HEK293 (cell line): ENCODE measurements around the gene ABCA7.

Experiments used
- CTCF ChIA-PET: fragments of 350-600 bp; formaldehyde crosslinking; extraction: SDS; loops from one replicate; lab custom pipeline; 2021; ENCODE audit warnings: antibody characterized with exemption; lab: Yijun Ruan, JAX
- POLR2A ChIA-PET: fragments of 300-600 bp; formaldehyde crosslinking; extraction: SDS; loops from one replicate; lab custom pipeline; 2020; ENCODE audit warnings: antibody characterized with exemption, inconsistent platforms; lab: Yijun Ruan, JAX
- H3K27ac ChIP-seq: fragments of 200-500 bp; sonication (Bioruptor generic); 2 replicates; pipeline ENCODE4 v1.5.1; 2014; ENCODE audit warnings: low read depth, low read length, control low read depth, inconsistent platforms; ENCODE audit errors: extremely low read depth
- H3K36me3 ChIP-seq, 2 experiments: fragments of 200-500 bp in 1 of 2; sonication (Bioruptor generic) in 1 of 2; 1 replicate in 1 of 2; 2 replicates in 1 of 2; pipeline ENCODE4 v1.5.1; 2014 to 2017; ENCODE audit warnings: inconsistent platforms in 2 of 2, low read length in 2 of 2; ENCODE audit not compliant: control insufficient read depth in 2 of 2, insufficient read depth in 1 of 2
- H3K4me1 ChIP-seq: fragments of 200-500 bp; sonication (Bioruptor generic); 2 replicates; pipeline ENCODE4 v1.5.1; 2014; ENCODE audit warnings: mild to moderate bottlenecking, low read length, inconsistent platforms; ENCODE audit not compliant: control insufficient read depth, insufficient read depth
- H3K4me3 ChIP-seq: 2 replicates; pipeline ENCODE4 v1.5.1; 2011; ENCODE audit warnings: low read depth, mild to moderate bottlenecking, control low read depth, low read length, moderate library complexity
- H3K9me3 ChIP-seq: fragments of 200-500 bp; sonication (Bioruptor generic); 2 replicates; pipeline ENCODE4 v1.5.1; 2014; ENCODE audit warnings: low read depth, low read length, inconsistent platforms; ENCODE audit not compliant: control insufficient read depth, insufficient read depth
- ELK4 ChIP-seq: IDR thresholded peaks from 2 replicates; pipeline ENCODE4 v1.6.1; 2011; ENCODE audit warnings: mild to moderate bottlenecking, low read depth, low read length, borderline replicate concordance
- GLIS1 ChIP-seq: fragments of 450-650 bp; formaldehyde crosslinking; IDR thresholded peaks from 2 replicates; pipeline ENCODE4 v1.5.1; 2016; ENCODE audit warnings: missing biosample characterization, missing genetic modification characterization
- KLF10 ChIP-seq: fragments of 450-650 bp; IDR thresholded peaks from 2 replicates; pipeline ENCODE4 v1.5.1; 2018; ENCODE audit warnings: missing biosample characterization, mild to moderate bottlenecking, missing genetic modification characterization
- KLF8 ChIP-seq: fragments of 450-650 bp; formaldehyde crosslinking; IDR thresholded peaks from 2 replicates; pipeline ENCODE4 v1.5.1; 2016; ENCODE audit warnings: missing biosample characterization, missing genetic modification characterization
- KLF9 ChIP-seq: fragments of 450-650 bp; formaldehyde crosslinking; IDR thresholded peaks from 2 replicates; pipeline ENCODE4 v1.5.1; 2016; ENCODE audit warnings: missing biosample characterization, missing genetic modification characterization, low read depth
- OVOL3 ChIP-seq: fragments of 450-650 bp; formaldehyde crosslinking; IDR thresholded peaks from 2 replicates; pipeline ENCODE4 v1.5.1; 2016; ENCODE audit warnings: missing biosample characterization, missing genetic modification characterization
- SP7 ChIP-seq: fragments of 450-650 bp; formaldehyde crosslinking; IDR thresholded peaks from 2 replicates; pipeline ENCODE4 v1.5.1; 2016; ENCODE audit warnings: missing biosample characterization, missing genetic modification characterization
- WT1 ChIP-seq: fragments of 450-650 bp; formaldehyde crosslinking; IDR thresholded peaks from 2 replicates; pipeline ENCODE4 v1.5.1; 2016; ENCODE audit warnings: missing biosample characterization, missing genetic modification characterization
- ZBTB10 ChIP-seq: fragments of 450-650 bp; formaldehyde crosslinking; IDR thresholded peaks from 2 replicates; pipeline ENCODE4 v1.5.1; 2016; ENCODE audit warnings: missing biosample characterization, missing genetic modification characterization
- ZBTB11 ChIP-seq: fragments of 450-650 bp; formaldehyde crosslinking; conservative IDR thresholded peaks from 2 replicates; pipeline ENCODE4 v1.5.1; 2016; ENCODE audit warnings: low read depth, missing biosample characterization, missing genetic modification characterization
- ZBTB8A ChIP-seq: fragments of 450-650 bp; formaldehyde crosslinking; IDR thresholded peaks from 2 replicates; pipeline ENCODE4 v1.5.1; 2016; ENCODE audit warnings: missing biosample characterization, missing genetic modification characterization
- ZFP3 ChIP-seq: fragments of 450-650 bp; formaldehyde crosslinking; IDR thresholded peaks from 2 replicates; pipeline ENCODE4 v1.5.1; 2016; ENCODE audit warnings: low read depth, missing biosample characterization, missing genetic modification characterization
- ZNF426 ChIP-seq: fragments of 450-650 bp; formaldehyde crosslinking; IDR thresholded peaks from 2 replicates; pipeline ENCODE4 v1.5.1; 2017; ENCODE audit warnings: missing biosample characterization, missing genetic modification characterization, mild to moderate bottlenecking, inconsistent platforms, moderate library complexity
- ZNF473 ChIP-seq: fragments of 450-650 bp; formaldehyde crosslinking; IDR thresholded peaks from 2 replicates; pipeline ENCODE4 v1.5.1; 2017; ENCODE audit warnings: missing biosample characterization, missing genetic modification characterization
- ZNF513 ChIP-seq: fragments of 450-650 bp; IDR thresholded peaks from 2 replicates; pipeline ENCODE4 v1.5.1; 2018; ENCODE audit warnings: missing biosample characterization, missing genetic modification characterization
- ZNF560 ChIP-seq: fragments of 450-650 bp; formaldehyde crosslinking; IDR thresholded peaks from 2 replicates; pipeline ENCODE4 v1.5.1; 2017; ENCODE audit warnings: missing biosample characterization, missing genetic modification characterization, borderline replicate concordance
- ZNF600 ChIP-seq: fragments of 450-650 bp; formaldehyde crosslinking; IDR thresholded peaks from 2 replicates; pipeline ENCODE4 v1.5.1; 2016; ENCODE audit warnings: missing biosample characterization, missing genetic modification characterization
- ZNF664 ChIP-seq: fragments of 450-650 bp; formaldehyde crosslinking; IDR thresholded peaks from 2 replicates; pipeline ENCODE4 v1.5.1; 2016; ENCODE audit warnings: missing biosample characterization, missing genetic modification characterization
- TF ChIP-seq, protein P1 (sequence below): fragments of 450-650 bp; IDR thresholded peaks from 2 replicates; pipeline ENCODE4 v1.5.1; 2018; ENCODE audit warnings: missing biosample characterization, mild to moderate bottlenecking, missing genetic modification characterization
- TF ChIP-seq, protein P2 (sequence below): fragments of 450-650 bp; formaldehyde crosslinking; IDR thresholded peaks from 2 replicates; pipeline ENCODE4 v1.5.1; 2017; ENCODE audit warnings: missing biosample characterization, missing genetic modification characterization

Gene ABCA7

DNA sequence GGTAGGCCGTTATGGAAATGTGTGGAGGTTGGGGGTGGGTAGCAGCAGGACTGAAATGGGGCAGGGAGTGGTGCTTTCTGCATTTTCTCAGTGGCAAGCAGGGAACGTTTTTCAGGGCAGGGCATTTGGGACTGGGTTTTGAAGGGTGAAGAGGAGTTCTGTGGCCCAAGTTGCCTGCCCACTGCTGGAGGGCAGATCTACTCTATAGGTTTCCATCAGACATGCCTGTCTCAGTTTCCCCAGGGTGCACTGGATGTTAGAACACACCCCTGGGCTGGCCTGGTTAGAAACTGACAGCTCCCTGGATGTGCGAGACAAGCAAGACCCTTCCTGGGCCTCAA lies 40.6 kb upstream of the ABCA7 start:
- TF ChIP-seq ZNF473 (tag by site-specific recombination) (0 out of 2 replicates have a peak, but pooled peaks have one; percentile 47), ZNF560 (tag by site-specific recombination) (no peak), ZFP3 (tag by site-specific recombination) (peak; percentile 100), ZBTB11 (no peak), ZNF426 (tag by site-specific recombination) (no peak), ZNF664 (tag by site-specific recombination) (no peak)
- no peaks in the 10 kb centered on the region for H3K9me3 ChIP-seq
- H3K4me3 ChIP-seq, result no peak overlapping the region
- peaks cover 7% of the 10 kb centered on the region for H3K4me1 ChIP-seq
- POLR2A ChIA-PET, result interaction anchor here (0.6 to 0.8 kb wide), 2 partner anchors 16 to 234 kb away, joined by 3 read pairs; no protein-coding TSS in a partner anchor
- peaks cover 0 to 3% of the 10 kb centered on the region in 2 experiments; a peak in 1 of 3 replicates for H3K36me3 ChIP-seq
- CTCF ChIA-PET, result interaction anchor here (1.1 to 2.7 kb wide), 2 partner anchors 76 to 196 kb away, joined by 3 to 13 read pairs; no protein-coding TSS in a partner anchor
- H3K27ac ChIP-seq, result no peak overlapping the region

- peak within 1 kb of the TSS; percentile 27 for H3K4me3 ChIP-seq
- TF ChIP-seq KLF9 (tag by site-specific recombination), result peak; percentile 45; the same call in 1 of the 2 replicates
- TF ChIP-seq, protein P1, sequence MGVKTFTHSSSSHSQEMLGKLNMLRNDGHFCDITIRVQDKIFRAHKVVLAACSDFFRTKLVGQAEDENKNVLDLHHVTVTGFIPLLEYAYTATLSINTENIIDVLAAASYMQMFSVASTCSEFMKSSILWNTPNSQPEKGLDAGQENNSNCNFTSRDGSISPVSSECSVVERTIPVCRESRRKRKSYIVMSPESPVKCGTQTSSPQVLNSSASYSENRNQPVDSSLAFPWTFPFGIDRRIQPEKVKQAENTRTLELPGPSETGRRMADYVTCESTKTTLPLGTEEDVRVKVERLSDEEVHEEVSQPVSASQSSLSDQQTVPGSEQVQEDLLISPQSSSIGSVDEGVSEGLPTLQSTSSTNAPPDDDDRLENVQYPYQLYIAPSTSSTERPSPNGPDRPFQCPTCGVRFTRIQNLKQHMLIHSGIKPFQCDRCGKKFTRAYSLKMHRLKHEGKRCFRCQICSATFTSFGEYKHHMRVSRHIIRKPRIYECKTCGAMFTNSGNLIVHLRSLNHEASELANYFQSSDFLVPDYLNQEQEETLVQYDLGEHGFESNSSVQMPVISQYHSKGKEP (tag by site-specific recombination), result peak; percentile 50; the same call in 1 of the 2 replicates
- peak; percentile 63; the same call in 1 of the 2 replicates for TF ChIP-seq ZBTB10
- TF ChIP-seq OVOL3 (tag by site-specific recombination), result no peak
- no peak for TF ChIP-seq ZNF513 (tag by site-specific recombination)
- TF ChIP-seq GLIS1 (tag by site-specific recombination), result peak; percentile 75
- TF ChIP-seq WT1, result 0 out of 2 replicates have a peak, but pooled peaks have one; percentile 14
- TF ChIP-seq, protein P2, sequence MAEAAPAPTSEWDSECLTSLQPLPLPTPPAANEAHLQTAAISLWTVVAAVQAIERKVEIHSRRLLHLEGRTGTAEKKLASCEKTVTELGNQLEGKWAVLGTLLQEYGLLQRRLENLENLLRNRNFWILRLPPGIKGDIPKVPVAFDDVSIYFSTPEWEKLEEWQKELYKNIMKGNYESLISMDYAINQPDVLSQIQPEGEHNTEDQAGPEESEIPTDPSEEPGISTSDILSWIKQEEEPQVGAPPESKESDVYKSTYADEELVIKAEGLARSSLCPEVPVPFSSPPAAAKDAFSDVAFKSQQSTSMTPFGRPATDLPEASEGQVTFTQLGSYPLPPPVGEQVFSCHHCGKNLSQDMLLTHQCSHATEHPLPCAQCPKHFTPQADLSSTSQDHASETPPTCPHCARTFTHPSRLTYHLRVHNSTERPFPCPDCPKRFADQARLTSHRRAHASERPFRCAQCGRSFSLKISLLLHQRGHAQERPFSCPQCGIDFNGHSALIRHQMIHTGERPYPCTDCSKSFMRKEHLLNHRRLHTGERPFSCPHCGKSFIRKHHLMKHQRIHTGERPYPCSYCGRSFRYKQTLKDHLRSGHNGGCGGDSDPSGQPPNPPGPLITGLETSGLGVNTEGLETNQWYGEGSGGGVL (tag by site-specific recombination), result peak; percentile 78
- peak; percentile 55; the same call in 1 of the 2 replicates for TF ChIP-seq KLF10 (tag by site-specific recombination)
- peak; percentile 62 for TF ChIP-seq ZNF600 (tag by site-specific recombination)
- TF ChIP-seq ZBTB8A (tag by site-specific recombination), result peak; percentile 92
- peak; percentile 91 for TF ChIP-seq KLF8 (tag by site-specific recombination)
- no peak for TF ChIP-seq ELK4
- TF ChIP-seq SP7 (tag by site-specific recombination), result peak; percentile 76
These were observed 39.8 kb upstream of the ABCA7 start, which contains the start of gene GRIN3B for GRCh38 chr19:1000095-1000494. Gene GRIN3B, plus strand, starts transcription at chr19:1000419. Its CDS starts 19 bp downstream, at chr19:1000438.

More at GRCh38 chr19:1000095-1000494, 39.8 kb upstream of the ABCA7 start, which contains the start of gene GRIN3B:
- Histone ChIP-seq H3K4me1 (peaks cover 7% of the 10 kb centered on the region), H3K9me3 (no peaks in the 10 kb centered on the region), H3K27ac (no peak within 1 kb of the TSS), H3K36me3 (no peaks in the 10 kb centered on the region)
- CTCF ChIA-PET, result interaction anchor here (0.8 to 1.3 kb wide), 2 partner anchors 14 to 26 kb away, joined by 3 read pairs; no protein-coding TSS in a partner anchor
- POLR2A ChIA-PET, result no interaction called here
